GM19193 (cell line): ENCODE measurements around the gene NBEAL1.

ENCODE experiments used
- POLR2A ChIP-seq: IDR thresholded peaks from 4 replicates; pipeline ENCODE4 v1.6.1; 2011; ENCODE audit not compliant: insufficient read depth, insufficient read length; ENCODE audit errors: extremely low read depth

Gene NBEAL1

GRCh38 chr2:203083328-203083727 lies 68.7 kb downstream of the NBEAL1 start:
- TF ChIP-seq POLR2A, result no peak

GRCh38 chr2:203097735-203098134 lies 83.1 kb downstream of the NBEAL1 start:
- TF ChIP-seq POLR2A, result no peak

GRCh38 chr2:203104273-203104672 lies 89.6 kb downstream of the NBEAL1 start:
- TF ChIP-seq POLR2A, result no peak

GRCh38 chr2:203105996-203106395 lies 91.3 kb downstream of the NBEAL1 start:
- TF ChIP-seq POLR2A, result no peak

- no peak for TF ChIP-seq POLR2A
Measured at GRCh38 chr2:203112342-203112741, 97.7 kb downstream of the NBEAL1 start.

GRCh38 chr2:203122317-203122986 lies 107.8 kb downstream of the NBEAL1 start:
- TF ChIP-seq POLR2A, result no peak

GRCh38 chr2:203126996-203127395 lies 112.3 kb downstream of the NBEAL1 start:
- TF ChIP-seq POLR2A, result no peak

GRCh38 chr2:203135105-203135504 lies 120.4 kb downstream of the NBEAL1 start:
- TF ChIP-seq POLR2A, result no peak

- TF ChIP-seq POLR2A, result no peak
Measured at GRCh38 chr2:203143391-203143790, 128.7 kb downstream of the NBEAL1 start.

GRCh38 chr2:203149194-203149593 lies 134.5 kb downstream of the NBEAL1 start:
- no peak for TF ChIP-seq POLR2A

GRCh38 chr2:203155406-203155805 lies 140.7 kb downstream of the NBEAL1 start:
- TF ChIP-seq POLR2A, result no peak

GRCh38 chr2:203164311-203164935 lies 149.7 kb downstream of the NBEAL1 start:
- TF ChIP-seq POLR2A, result no peak

- TF ChIP-seq POLR2A, result no peak
Measured at GRCh38 chr2:203167751-203168150, 153.1 kb downstream of the NBEAL1 start.

- no peak for TF ChIP-seq POLR2A
Measured at GRCh38 chr2:203170502-203170901, 155.8 kb downstream of the NBEAL1 start.

GRCh38 chr2:203175371-203175770 lies 160.7 kb downstream of the NBEAL1 start:
- no peak for TF ChIP-seq POLR2A

GRCh38 chr2:203177361-203177760 lies 162.7 kb downstream of the NBEAL1 start:
- TF ChIP-seq POLR2A, result no peak
